HG02642 (cell line): ENCODE data around the gene FRMD4A.

ENCODE experiments used
- ATAC-seq: cut with Tn5 transposase; IDR thresholded peaks from one replicate; pipeline ENCODE4 v1.9.1; 2021; ENCODE audit warnings: mild to moderate bottlenecking; ENCODE audit not compliant: unreplicated experiment, poor library complexity

Gene FRMD4A

DNA sequence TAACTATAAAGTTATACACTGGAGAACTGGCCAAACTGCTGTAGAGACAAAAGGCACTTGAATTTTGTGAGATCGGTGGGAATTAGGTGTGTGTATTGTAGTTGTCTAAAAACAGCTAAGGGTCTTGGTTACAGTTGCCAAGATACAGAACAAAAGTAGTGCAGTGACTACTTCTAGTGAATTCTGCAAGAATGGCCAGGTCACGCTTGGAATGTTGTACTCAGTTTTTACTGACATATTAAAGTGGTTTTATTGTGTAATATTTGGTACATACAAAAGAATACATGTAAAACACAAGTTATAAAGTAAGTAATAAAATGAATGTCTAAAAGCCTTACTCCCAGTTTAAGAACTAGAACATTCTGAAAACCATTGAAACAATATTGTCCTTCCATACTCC is 701.6 kb downstream of the FRMD4A start:
- ATAC-seq: no peak

DNA sequence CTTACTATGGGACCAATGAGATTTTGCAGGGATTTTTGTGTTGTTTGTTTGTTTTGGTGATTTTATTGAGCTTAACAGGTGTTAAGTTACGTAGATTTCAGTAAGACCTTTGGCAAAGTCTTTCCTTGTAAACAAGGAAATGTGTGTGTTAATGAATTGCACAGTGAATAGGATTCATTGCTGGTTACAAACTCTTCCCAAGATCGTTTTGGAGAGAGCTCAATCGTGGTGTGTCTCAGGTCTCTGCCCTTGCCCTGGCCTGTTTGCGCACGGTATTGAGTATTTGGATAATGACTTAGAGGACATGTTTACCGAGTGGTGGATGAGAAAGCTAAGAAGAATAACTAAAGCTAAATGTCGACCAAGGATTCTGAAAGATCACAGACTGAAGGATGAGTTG is 702.1 kb downstream of the FRMD4A start:
- no peak for ATAC-seq

- no peak for ATAC-seq
Measured at GRCh38 chr10:13627459-13628310, 703.0 kb downstream of the FRMD4A start.

GRCh38 chr10:13624630-13625029 is 706.1 kb downstream of the FRMD4A start:
- no peak for ATAC-seq

- ATAC-seq: no peak
Measured at GRCh38 chr10:13621931-13622330, 708.8 kb downstream of the FRMD4A start.

- ATAC-seq: no peak
Measured at GRCh38 chr10:13617116-13617515, 713.6 kb downstream of the FRMD4A start.

GRCh38 chr10:13615650-13616300 is 714.9 kb downstream of the FRMD4A start:
- ATAC-seq: no peak

DNA sequence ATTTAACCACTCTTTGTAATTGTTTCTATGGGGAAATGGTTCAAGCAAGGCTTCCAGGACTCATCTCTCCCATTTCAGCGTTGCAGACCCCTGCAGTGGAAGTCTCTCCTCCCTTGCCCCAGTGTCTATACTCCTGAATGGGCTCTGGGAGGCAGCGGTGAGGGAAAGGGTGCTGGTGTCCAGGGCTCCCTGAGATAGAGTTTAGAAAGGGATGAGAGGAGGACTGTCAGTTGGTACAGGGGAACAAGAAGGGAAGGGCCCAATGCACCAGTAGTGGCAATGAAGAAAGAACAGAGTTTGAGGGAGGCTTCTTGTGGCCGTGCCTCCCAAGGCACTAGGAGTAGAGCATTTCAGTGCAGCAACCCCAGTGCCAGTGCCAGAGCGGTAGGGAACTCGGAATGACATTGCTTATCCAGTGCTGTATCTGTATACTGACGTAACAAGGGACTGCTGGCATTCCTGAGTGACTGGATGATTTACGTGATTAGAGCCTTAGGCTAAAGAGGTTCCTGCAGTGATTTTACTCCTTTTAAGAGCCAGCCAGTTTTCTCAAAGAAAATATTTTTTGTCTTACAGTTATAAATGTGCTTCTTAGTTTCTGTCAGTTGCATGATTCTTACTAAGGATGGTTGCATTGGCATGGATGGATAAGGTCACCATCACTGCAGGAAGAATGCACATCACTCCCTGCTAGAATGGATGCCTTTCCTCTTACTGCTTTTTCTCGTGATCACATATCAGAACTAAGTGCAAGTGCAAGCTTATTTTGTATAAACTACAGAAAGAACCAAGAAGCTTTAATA is 716.0 kb downstream of the FRMD4A start:
- ATAC-seq: no peak

DNA sequence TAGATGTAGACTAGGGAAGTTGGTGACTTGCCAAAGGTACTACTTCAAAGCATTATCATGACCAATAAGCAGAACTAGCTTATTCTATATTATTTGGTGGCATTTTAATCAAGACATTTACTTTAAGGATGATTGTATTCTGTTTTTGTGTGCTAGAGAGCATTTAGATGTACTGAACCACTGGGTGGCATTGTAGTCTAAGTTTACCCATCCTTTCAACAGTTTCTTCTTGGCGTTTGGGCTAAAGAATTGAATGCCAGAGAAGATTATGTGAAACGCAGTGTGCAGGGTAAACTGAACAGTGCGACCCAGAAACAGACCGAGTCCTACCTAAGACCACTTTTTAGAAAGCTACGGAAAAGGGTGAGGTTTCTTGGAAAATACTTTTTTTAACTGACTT is 717.2 kb downstream of the FRMD4A start:
- no peak for ATAC-seq

DNA sequence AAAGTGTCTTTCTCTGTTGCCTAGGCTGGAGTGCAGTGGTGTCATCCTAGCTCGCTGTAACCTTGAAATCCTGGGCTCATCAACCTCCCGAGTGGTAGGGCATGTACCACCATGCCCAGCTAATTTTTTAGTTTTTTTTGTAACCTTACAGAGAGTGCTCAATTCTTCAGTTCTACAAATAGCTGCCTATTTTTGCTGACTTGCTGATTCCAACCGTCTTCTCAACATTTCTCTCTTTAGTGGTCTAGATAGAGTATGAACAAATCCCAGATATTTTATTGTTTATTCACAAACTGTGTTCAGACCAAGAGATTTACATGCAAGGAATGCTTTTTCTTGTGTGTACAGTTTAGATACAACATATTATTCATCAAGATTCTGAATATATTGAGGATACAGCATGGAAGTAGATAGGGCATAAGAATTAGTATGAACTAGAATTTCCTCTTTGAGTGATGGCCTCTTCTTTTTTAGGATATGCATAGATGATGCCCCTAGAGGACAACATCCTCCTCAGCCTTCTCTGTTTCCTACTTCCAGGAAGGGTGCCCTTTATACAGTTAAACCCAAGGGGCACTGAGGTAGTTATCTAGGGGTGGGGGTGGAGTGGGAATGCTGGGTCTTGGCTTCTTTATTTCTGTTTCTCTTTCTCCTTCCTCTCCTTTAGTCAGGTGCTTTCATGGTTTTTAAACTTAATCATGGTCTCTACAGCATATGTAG is 717.9 kb downstream of the FRMD4A start:
- ATAC-seq: no peak

- ATAC-seq: no peak
Measured at GRCh38 chr10:13608246-13608853, 722.4 kb downstream of the FRMD4A start.

- ATAC-seq: no peak
Measured at GRCh38 chr10:13604357-13605040, 726.2 kb downstream of the FRMD4A start.

DNA sequence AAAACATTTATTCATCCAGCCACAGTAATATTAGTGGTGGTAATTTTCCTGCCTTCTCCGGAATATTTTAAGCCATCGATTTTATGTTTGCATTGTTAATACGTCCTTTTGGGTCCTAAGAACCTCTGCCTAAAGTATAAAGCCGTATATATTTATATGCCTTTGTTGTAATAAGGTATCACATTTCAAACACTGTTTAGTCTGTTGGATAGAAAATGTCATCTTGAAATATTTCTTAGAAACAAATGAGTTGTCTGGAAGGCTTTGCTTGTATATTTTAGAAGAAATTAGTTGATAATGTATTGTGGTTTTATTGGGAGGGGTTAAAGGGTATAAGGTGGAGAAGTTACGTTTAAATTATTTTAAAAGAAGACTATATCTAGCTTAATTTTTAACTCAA is 732.8 kb downstream of the FRMD4A start:
- no peak for ATAC-seq

DNA sequence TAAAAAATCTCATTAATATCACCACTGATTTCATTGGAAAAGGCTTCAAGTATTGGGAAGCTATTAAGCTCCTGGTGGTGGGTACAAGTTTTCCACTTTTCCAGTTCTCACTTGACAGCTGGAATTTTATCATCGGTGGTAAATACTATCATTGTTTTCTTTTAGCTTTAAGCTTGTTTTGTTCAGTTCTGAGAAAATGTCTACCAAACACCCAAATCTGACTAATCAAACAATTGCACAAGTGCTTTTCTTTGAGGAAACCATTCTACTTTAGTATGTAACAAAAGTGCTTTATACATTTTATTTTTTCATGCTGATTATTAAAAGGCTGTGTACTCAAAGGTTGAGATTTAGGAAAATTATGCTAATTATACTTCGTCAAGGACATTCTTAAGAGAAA is 736.1 kb downstream of the FRMD4A start:
- no peak for ATAC-seq
